NCI-H82 treated with DMSO at 0.1 percent for 48 hours (cell line): Measurements from ENCODE around the gene CCDC69.

Source experiments
- DNase-seq: peaks from one replicate; lab custom pipeline; 2025; ENCODE audit not compliant: unreplicated experiment; lab: John Stamatoyannopoulos, UW

The CCDC69 gene

DNA sequence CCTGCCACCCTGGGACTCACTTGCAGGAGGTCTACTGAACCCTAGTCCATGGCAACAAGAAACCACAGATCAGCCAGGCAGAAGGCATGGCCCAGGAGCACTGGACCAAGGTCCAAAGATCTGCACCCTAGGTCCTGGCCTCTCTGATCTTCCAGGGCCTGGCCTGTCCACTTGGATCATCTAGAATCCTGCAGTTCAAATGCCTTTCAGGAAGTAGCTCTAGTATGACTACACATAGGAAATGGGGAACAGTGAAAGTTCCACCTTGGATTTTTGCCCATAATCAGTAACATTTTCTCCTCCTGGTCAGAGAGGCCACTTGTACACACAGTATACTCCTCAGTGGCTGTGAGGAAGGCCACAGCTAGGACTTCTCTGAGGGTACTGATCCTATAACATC is 77.8 kb downstream of the CCDC69 start:
- DNase-seq: no peak

DNA sequence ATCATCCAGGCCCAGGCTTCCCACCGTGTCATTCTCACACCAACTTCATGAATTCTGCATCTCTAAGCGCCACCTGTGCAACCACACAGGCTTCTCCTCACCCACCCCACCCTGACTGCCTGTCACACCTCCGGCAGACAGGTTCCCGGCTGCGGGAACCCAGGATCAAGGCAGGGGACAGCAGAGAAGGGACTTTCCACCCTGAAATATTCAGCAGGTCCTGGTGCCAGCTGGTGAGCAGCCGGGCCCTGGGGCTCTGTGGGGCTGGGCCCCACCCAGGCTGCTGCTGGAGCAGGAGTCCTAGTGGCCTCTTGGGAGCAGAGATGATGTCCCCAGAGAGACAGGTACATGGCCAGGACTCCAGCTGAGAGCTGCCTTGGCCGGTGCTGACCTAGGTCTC is 79.0 kb downstream of the CCDC69 start:
- no peak for DNase-seq

- no peak for DNase-seq
Measured at GRCh38 chr5:151144275-151144674, 79.6 kb downstream of the CCDC69 start.

- DNase-seq: no peak
Measured at GRCh38 chr5:151143645-151144044, 80.2 kb downstream of the CCDC69 start.

- no peak for DNase-seq
Measured at GRCh38 chr5:151142933-151143332, 81.0 kb downstream of the CCDC69 start.

GRCh38 chr5:151141535-151141934 is 82.4 kb downstream of the CCDC69 start:
- no peak for DNase-seq

- no peak for DNase-seq
Measured at GRCh38 chr5:151140686-151141459, 83.0 kb downstream of the CCDC69 start.

- no peak for DNase-seq
Measured at GRCh38 chr5:151139646-151140045, 84.2 kb downstream of the CCDC69 start.

GRCh38 chr5:151139015-151139414 is 84.9 kb downstream of the CCDC69 start:
- DNase-seq: no peak

DNA sequence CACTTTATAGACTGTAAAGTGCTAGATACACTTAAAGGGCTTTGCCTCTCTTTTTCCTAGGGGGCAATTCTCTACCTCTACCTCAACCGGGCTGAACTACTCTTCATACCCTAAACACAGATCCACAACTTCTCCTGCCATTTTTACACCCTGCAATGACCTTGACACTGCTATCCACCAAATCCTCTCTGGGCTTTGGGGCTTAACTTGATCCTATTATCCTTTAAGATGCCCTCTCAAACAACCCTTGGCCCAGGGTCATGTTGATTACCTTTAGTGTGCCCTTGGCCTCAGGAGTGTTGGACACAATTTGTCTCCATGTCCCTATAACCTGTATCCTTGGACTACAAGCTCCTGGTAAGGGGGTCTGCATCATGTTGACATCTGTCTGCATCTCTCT is 85.8 kb downstream of the CCDC69 start:
- peak; percentile 2 for DNase-seq

DNA sequence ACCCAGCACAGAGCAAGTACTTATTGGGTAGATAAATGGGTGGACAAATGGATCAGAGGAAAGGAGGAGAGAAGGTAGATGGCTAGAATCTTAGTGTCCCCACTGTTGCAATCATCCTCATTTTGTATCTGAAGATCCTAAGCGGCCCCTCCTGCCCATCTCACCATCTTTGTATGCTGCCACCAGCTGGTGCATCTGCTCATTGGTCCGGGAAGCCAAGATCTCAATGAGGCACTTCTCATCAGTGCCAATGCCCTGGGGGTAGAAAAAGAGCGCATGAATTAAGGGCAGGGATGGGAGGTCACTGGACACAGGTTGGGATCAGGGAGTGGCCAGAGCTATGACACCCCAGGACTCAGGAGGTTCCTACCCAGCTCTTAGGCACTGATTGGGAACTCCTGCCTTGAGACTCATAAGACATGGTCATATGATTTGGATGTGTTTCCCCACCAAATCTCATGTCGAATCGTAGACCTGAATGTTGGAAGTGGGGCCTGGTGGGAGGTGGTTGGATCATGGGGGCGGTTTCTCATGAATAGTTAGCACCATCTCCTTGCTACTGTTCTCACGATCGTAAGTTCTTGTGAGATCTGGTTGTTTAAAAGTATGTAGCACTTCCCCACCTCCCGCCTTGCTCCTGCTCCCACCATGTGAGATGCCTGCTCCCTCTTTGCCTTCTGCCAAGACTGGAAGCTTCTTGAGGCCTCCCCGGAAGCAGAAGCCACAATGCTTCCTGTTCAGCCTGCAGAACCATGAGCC is 86.6 kb downstream of the CCDC69 start:
- no peak for DNase-seq

DNA sequence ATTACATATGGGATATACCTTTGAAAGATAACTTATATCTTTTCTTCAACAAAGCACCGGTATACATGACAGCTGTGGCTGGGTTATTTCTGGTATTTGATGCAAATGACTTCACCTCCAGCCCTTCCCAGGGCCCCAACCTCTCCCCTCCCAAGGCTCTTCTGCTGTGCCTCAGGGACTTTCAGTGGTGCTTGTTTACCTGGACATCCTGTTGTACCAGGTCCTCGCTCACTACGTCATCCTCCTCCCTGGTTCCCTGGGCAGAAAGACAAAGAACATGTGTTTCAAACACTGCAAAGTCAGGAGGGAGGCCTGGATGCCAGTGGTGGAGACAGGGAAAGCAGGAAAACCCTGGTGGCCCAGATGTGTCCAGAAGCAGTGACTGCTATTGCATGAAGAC is 89.7 kb downstream of the CCDC69 start:
- no peak for DNase-seq

GRCh38 chr5:151132963-151133362 is 90.9 kb downstream of the CCDC69 start:
- no peak for DNase-seq
